Psoas muscle (tissue), 8 donors: ENCODE data around the gene CAMK1D. TPM values are rescaled to one million over a fixed set of nuclear protein-coding genes. Genes with fewer than 3 reads are reported as not detected.

Source experiments
- ATAC-seq, 4 donors: fragments of 200-7000 bp; cut with Tn5 transposase; one replicate each; pipeline ENCODE4 v1.9.1; 2020; ENCODE audit warnings: moderate library complexity in 3 of 4, mild to moderate bottlenecking in 2 of 4
- DNase-seq, 2 donors: peaks; one replicate each; pipeline ENCODE4 v3.0.0-alpha.2; 2020
- H3K27ac ChIP-seq: fragments of 200-600 bp; one replicate; pipeline ENCODE4 v1.8.0; 2022
- H3K27me3 ChIP-seq, 3 donors: fragments of 200-600 bp in 1 of 3; one replicate each; pipeline versions ENCODE4 v1.6.1 to v1.8.0; 2013 to 2022; ENCODE audit warnings: low read length in 2 of 3, mild to moderate bottlenecking in 2 of 3, moderate library complexity in 1 of 3; ENCODE audit not compliant: insufficient read depth in 3 of 3
- H3K36me3 ChIP-seq, 2 donors: fragments of 200-600 bp in 1 of 2; one replicate each; pipeline versions ENCODE4 v1.6.1 to v1.8.0; 2013 to 2022; ENCODE audit warnings: low read depth in 1 of 2, mild to moderate bottlenecking in 1 of 2, moderate library complexity in 1 of 2; ENCODE audit not compliant: insufficient read depth in 1 of 2
- H3K4me1 ChIP-seq: fragments of 200-600 bp; one replicate; pipeline ENCODE4 v1.8.0; 2022
- H3K4me3 ChIP-seq: fragments of 200-600 bp; one replicate; pipeline ENCODE4 v1.8.0; 2022; ENCODE audit warnings: mild to moderate bottlenecking
- H3K9me3 ChIP-seq: fragments of 200-600 bp; one replicate; pipeline ENCODE4 v1.8.0; 2022
- WGBS, 3 donors: extraction: QIAGEN DNeasy Blood & Tissue Kit; methylation state at CpG; one replicate each; pipeline versions ENCODE4 v1.1.6 to v1.1.7; 2013; 5-methylcytosine and 5-hydroxymethylcytosine counted together
- intact Hi-C, 2 donors: fragments of 100-400 bp; cut with DNase I; formaldehyde crosslinking; loops; one replicate each; pipeline versions ENCODE4 v1.11.0 to v1.14.2; 2022
- polyA plus RNA-seq, 3 donors: library from polyadenylated mRNA; stranded (reverse); fragments of 200-250 nt; gene quantifications; one replicate each; pipeline ENCODE4 v1.2.3, GENCODE V29; 2013
- total RNA-seq, 4 donors: library from RNA; stranded (reverse); fragmentation: NEBNext Ultra II Directional in 2 of 4; extraction: Animal tissue kit (Norgen Biotek cat#: 25700) in 2 of 4; gene quantifications; one replicate each; pipeline versions ENCODE4 v1.2.1 to v1.2.4, GENCODE V29; 2021 to 2023
- TF ChIP-seq, protein P1 (sequence below): fragments of 200-600 bp; IDR thresholded peaks from one replicate; pipeline ENCODE4 v1.8.0; 2022; ENCODE audit warnings: antibody characterized with exemption
- donor health status: healthy with polysubstance abuse.
- donor health status: DM: no; HTN: no; CAD: no; lungs with moderate emphysema.
- donor health status: Bipolar disorder and iron deficiency.
- donor health status: healthy.
- donor health status: DM: yes; HTN: yes; CAD: no.
- donor health status: DM: no; HTN: no; CAD: no.
- donor health status: DM: no; HTN: no; CAD: no.
- donor health status: DM: yes; HTN: yes; CAD: no.

CAMK1D gene
- total and polyA plus RNA-seq, 7 donors = 0.39 to 1.8 (median 0.53) TPM

DNA sequence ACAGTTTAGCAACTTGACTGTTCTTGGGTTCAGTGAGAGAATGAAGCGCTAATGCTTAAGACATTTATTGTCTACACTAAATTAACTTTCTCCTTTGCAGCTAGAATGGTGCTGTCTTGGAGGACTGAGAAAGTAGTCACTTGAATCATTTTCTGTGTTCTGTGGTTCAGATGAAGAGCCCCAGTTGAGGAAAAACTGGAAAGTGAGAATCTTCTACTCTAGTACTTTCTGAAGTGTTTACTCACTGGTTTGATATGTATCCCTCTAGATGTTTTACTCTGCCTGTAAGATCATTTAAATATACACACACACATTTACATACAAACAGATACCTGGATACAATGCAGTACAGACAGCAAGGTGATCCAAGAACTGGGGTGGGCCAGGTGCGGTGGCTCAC, 308.1 kb downstream of the CAMK1D start:
- Histone ChIP-seq H3K4me1 (no peaks in the 10 kb centered on the region), H3K27me3 (no peaks in the 10 kb centered on the region), H3K9me3 (no peaks in the 10 kb centered on the region), H3K27ac (no peak overlapping the region), H3K36me3 (peaks cover 0 to 3% of the 10 kb centered on the region in 2 donors), H3K4me3 (no peak overlapping the region)
- TF ChIP-seq, protein P1, sequence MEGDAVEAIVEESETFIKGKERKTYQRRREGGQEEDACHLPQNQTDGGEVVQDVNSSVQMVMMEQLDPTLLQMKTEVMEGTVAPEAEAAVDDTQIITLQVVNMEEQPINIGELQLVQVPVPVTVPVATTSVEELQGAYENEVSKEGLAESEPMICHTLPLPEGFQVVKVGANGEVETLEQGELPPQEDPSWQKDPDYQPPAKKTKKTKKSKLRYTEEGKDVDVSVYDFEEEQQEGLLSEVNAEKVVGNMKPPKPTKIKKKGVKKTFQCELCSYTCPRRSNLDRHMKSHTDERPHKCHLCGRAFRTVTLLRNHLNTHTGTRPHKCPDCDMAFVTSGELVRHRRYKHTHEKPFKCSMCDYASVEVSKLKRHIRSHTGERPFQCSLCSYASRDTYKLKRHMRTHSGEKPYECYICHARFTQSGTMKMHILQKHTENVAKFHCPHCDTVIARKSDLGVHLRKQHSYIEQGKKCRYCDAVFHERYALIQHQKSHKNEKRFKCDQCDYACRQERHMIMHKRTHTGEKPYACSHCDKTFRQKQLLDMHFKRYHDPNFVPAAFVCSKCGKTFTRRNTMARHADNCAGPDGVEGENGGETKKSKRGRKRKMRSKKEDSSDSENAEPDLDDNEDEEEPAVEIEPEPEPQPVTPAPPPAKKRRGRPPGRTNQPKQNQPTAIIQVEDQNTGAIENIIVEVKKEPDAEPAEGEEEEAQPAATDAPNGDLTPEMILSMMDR = no peak
- no peak for ATAC-seq
- 80 to 100% (median 83%) methylated on average over 2 of the region's 2 CpGs for WGBS, 3 donors
- no peak for DNase-seq
- intact Hi-C loops = no loop called here

DNA sequence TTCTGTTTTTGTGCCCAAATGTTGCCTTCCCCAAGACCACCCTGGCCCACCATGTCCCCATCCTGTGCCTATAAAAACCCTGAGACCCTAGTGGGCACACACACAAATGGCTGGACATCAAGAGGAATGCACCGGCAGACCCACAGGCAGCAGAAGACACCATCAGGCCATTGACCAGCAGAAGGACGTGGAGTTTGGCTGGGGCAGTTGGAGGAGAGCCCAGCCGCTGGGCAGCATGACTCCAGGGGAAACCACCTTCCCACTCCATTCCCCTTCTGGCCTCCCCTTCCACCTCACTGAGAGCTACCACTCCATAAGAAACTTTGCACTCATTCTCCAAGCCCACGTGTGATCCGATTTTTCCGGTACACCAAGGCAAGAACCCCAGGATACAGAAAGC, 309.2 kb downstream of the CAMK1D start:
- no peak for ATAC-seq
- Histone ChIP-seq H3K4me3 (no peak overlapping the region), H3K27ac (no peak overlapping the region), H3K9me3 (no peaks in the 10 kb centered on the region), H3K36me3 (peaks cover 0 to 3% of the 10 kb centered on the region in 2 donors), H3K4me1 (no peaks in the 10 kb centered on the region), H3K27me3 (no peaks in the 10 kb centered on the region)
- TF ChIP-seq, protein P1 = no peak
- intact Hi-C loops = no loop called here
- WGBS, 3 donors = 68 to 71% (median 69%) methylated on average over 6 of the region's 6 CpGs
- DNase-seq = no peak

GRCh38 chr10:12659706-12660105, 310.4 kb downstream of the CAMK1D start:
- Histone ChIP-seq H3K27ac (no peak overlapping the region), H3K4me1 (no peaks in the 10 kb centered on the region), H3K27me3 (no peaks in the 10 kb centered on the region), H3K4me3 (no peak overlapping the region), H3K36me3 (no peaks in the 10 kb centered on the region), H3K9me3 (no peaks in the 10 kb centered on the region)
- WGBS, 3 donors = 94 to 98% (median 94%) methylated on average over 11 of the region's 11 CpGs
- ATAC-seq (no peak), DNase-seq (no peak)
- intact Hi-C loops = no loop called here
- TF ChIP-seq, protein P1 = no peak

- Histone ChIP-seq H3K4me3 (no peak overlapping the region), H3K36me3 (no peaks in the 10 kb centered on the region), H3K27me3 (no peaks in the 10 kb centered on the region), H3K9me3 (no peaks in the 10 kb centered on the region), H3K27ac (no peak overlapping the region), H3K4me1 (no peaks in the 10 kb centered on the region)
- WGBS, 3 donors = 95 to 98% (median 95%) methylated on average over 3 of the region's 3 CpGs
- intact Hi-C loops = no loop called here
- DNase-seq (no peak), ATAC-seq (no peak)
- TF ChIP-seq, protein P1 = no peak
These were observed 311.5 kb downstream of the CAMK1D start for GRCh38 chr10:12660812-12661211.

- Histone ChIP-seq H3K27ac (no peak overlapping the region), H3K36me3 (no peaks in the 10 kb centered on the region), H3K27me3 (no peaks in the 10 kb centered on the region), H3K4me1 (no peaks in the 10 kb centered on the region), H3K9me3 (no peaks in the 10 kb centered on the region), H3K4me3 (no peak overlapping the region)
- TF ChIP-seq, protein P1 = no peak
- WGBS, 3 donors = 50 to 79% (median 78%) methylated on average over 1 of the region's 1 CpG
- no peak for DNase-seq
- ATAC-seq = no peak
- intact Hi-C loops = no loop called here
These were observed 312.3 kb downstream of the CAMK1D start for GRCh38 chr10:12661671-12662070.
